Measurements from ENCODE around the gene GALNT10. TPM values are rescaled to one million over a fixed set of nuclear protein-coding genes. Genes with fewer than 3 reads are reported as not detected.

The GALNT10 gene
- total RNA-seq, 1 experiment from 2014 or later = 27.8 TPM

GRCh38 chr5:154199671-154200220, 9.2 kb downstream of the GALNT10 start:
- Histone ChIP-seq H3K27ac (ENCODE audit: low read depth, low read length) (no peak overlapping the region), H3K4me1 (ENCODE audit: control insufficient read depth in 1 of 2, insufficient read depth in 2 of 2, low read length in 2 of 2) (peaks cover 0 to 5% of the 10 kb centered on the region in 2 experiments; a peak in 1 of 4 replicates), H3K4me2 (ENCODE audit: low read length) (no peak overlapping the region), H3K9me3 (ENCODE audit: control insufficient read depth in 1 of 2, insufficient read depth in 1 of 2, low read depth in 1 of 2, low read length in 2 of 2) (no peaks in the 10 kb centered on the region), H4K20me1 (ENCODE audit: insufficient read depth) (no peaks in the 10 kb centered on the region), H3K36me3 (ENCODE audit: control insufficient read depth in 1 of 2, insufficient read depth in 2 of 2, low read length in 2 of 2) (no peaks in the 10 kb centered on the region), H3K9ac (ENCODE audit: low read length) (no peak overlapping the region), H3K9me2 (ENCODE audit: insufficient read depth) (no peaks in the 10 kb centered on the region), H2AFZ (ENCODE audit: low read depth, low read length, poor library complexity, severe bottlenecking) (no peak overlapping the region), H3K79me2 (ENCODE audit: insufficient read depth, low read length) (no peaks in the 10 kb centered on the region), H3K4me3 (replicated peaks in 1 of 2; ENCODE audit: low read depth in 1 of 2, low read length in 2 of 2) (no peak overlapping the region), H3K27me3 (ENCODE audit: insufficient read depth, low read length) (no peaks in the 10 kb centered on the region)
- ATAC-seq = no peak
- no peak for DNase-seq (ENCODE audit: low read depth, low spot score)
- TF ChIP-seq ZFX (IDR thresholded peaks at IDR 0.05) (no peak), FOSL1 (IDR thresholded peaks at IDR 0.05; ENCODE audit: low read depth) (no peak), ATF3 (IDR thresholded peaks at IDR 0.05) (no peak), MAX (IDR thresholded peaks at IDR 0.05) (no peak), POLR2A (IDR thresholded peaks at IDR 0.05; ENCODE audit: borderline replicate concordance, extremely low read depth, insufficient read depth, insufficient read length) (no peak), TCF7L2 (IDR thresholded peaks at IDR 0.05; ENCODE audit: borderline replicate concordance, extremely low read depth, insufficient read depth, insufficient read length) (no peak), EGR1 (IDR thresholded peaks at IDR 0.05; ENCODE audit: low read depth) (no peak), YY1 (IDR thresholded peaks at IDR 0.05; ENCODE audit: extremely low read depth, insufficient replicate concordance, low read depth, low read length) (no peak), ZBTB33 (IDR thresholded peaks at IDR 0.05; ENCODE audit: extremely low read depth, insufficient replicate concordance, low read length) (no peak)
- ChIA-PET POLR2A (no interaction called here), RAD21 (ENCODE audit: low non-redundant PET in 1 of 2, low total read pairs in 2 of 2, uncharacterized antibody in 2 of 2, unreplicated experiment in 2 of 2) (no interaction called here), CTCF (interaction anchor here (1.5 kb wide), 1 partner anchor 9 kb away, joined by 3 read pairs; the partner anchor contains the start of gene GALNT10)
- intact Hi-C loops (cut with micrococcal nuclease) = loop anchor here (5.0 kb wide), 1 partner anchor 208 kb away; no protein-coding TSS in a partner anchor
- no TSS peak for BruUV-seq (replicated peaks)

Data from HCT116 (cell line).